ENCODE data around the gene DUSP2.

DNA sequence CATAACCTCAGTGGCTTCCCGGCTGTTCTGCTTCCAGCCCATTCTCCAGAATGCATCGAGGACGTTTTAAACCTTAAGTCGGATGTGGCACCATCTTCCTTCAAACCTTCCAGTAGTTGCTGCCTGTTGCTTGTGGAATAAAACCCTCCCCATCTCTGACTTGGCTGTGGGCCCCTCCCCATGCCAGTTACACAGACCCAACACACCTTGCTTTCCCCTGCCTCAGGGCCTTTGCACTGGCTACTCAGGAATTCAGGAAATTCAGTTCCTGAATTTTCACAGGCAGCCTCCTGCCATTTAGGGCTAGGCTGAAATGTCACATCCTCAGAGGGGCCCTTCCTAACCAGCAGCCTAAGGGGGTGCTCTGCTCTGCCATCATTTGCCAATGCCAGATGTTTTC lies 23.8 kb downstream of the DUSP2 start:
- TF ChIP-seq, protein P1, sequence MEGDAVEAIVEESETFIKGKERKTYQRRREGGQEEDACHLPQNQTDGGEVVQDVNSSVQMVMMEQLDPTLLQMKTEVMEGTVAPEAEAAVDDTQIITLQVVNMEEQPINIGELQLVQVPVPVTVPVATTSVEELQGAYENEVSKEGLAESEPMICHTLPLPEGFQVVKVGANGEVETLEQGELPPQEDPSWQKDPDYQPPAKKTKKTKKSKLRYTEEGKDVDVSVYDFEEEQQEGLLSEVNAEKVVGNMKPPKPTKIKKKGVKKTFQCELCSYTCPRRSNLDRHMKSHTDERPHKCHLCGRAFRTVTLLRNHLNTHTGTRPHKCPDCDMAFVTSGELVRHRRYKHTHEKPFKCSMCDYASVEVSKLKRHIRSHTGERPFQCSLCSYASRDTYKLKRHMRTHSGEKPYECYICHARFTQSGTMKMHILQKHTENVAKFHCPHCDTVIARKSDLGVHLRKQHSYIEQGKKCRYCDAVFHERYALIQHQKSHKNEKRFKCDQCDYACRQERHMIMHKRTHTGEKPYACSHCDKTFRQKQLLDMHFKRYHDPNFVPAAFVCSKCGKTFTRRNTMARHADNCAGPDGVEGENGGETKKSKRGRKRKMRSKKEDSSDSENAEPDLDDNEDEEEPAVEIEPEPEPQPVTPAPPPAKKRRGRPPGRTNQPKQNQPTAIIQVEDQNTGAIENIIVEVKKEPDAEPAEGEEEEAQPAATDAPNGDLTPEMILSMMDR (IDR thresholded peaks at IDR 0.05): no peak
- no peak for TF ChIP-seq ZFX (IDR thresholded peaks at IDR 0.05; ENCODE audit: borderline replicate concordance)
